ENCODE results near the gene ADAMTS12. TPM values are rescaled to one million over a fixed set of nuclear protein-coding genes. Genes with fewer than 3 reads are reported as not detected.

The ADAMTS12 gene
- total RNA-seq, 1 donor from 2014 or later, result 1.2 TPM

DNA sequence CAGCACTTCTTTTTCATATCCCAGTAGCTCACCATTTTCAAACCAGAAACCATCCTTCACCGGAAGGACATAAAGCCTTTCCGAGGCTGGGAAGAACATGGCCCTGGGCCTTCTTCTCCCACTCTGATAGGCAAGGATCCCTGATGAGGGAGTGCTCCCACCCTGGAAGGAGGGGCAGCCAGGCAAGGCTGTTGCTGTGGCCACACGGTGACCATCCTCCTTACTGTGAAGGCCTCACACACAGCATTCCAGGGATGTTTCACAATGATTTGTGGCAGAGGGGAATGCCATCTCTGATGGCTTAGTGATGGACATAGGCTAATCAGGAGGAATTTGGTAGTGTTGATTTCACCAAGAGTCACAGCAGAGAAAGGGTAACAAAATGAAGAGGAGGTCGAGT is 130.7 kb downstream of the ADAMTS12 start:
- DNase-seq (ENCODE audit: low read depth in 2 of 2), result no peak

DNA sequence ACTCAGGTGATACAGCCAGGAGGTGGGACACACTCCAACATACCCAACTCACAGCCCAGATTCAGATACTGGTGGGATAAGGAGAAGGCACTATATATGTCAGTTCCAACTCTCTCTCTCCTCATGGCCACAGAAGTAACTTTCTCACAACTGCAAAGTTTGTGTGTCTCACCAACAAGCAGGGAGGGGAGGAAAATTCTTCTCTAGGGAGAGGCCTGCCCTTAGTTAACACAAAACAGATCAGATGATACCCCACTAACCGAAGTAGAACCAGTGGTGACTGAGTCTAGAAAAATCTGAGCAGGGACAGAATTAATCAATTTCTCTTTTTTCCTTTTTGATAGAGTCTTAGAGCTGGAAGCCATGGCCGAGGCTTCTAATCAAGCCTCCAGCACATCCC is 133.1 kb downstream of the ADAMTS12 start:
- no peak for DNase-seq (ENCODE audit: low read depth in 2 of 2)

DNA sequence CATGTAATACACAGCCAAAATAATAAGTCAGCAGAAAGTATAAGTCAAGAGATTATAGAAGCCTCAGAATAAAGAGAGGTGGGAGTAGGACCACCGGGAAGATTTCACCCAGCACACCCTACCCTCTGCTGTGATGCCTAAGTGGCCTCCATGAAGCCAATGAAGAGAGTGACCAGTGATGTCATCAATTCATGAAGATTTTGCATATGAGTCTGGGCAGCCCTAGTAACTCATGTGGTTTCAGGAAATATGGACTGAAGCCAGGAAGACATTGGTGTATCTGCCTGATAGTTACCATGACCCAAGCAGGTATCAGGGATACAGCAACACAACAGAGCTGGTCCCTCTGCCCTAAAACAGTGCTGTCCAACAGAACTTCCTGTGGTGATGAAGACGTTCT is 135.3 kb downstream of the ADAMTS12 start:
- DNase-seq (ENCODE audit: low read depth in 2 of 2), result no peak

DNA sequence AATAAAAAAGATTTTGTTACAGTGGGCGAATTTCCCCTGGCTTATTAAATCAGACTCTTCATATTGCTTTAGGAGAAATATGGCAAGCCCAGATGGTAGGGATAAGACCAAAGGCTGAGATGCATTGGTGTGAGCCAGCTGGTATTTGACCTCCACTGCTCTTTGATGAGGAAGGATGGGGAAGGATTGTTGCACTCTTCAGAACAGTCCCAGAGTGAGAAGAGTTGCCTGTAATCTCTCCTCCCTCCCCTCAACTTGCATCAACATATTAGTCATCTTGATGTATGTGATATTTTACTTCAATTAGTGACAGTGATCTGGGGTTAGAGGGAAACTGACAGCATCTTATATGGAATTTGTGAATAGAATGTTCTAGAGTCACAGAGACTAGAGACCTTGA is 136.6 kb downstream of the ADAMTS12 start:
- DNase-seq (ENCODE audit: low read depth in 2 of 2), result no peak

DNA sequence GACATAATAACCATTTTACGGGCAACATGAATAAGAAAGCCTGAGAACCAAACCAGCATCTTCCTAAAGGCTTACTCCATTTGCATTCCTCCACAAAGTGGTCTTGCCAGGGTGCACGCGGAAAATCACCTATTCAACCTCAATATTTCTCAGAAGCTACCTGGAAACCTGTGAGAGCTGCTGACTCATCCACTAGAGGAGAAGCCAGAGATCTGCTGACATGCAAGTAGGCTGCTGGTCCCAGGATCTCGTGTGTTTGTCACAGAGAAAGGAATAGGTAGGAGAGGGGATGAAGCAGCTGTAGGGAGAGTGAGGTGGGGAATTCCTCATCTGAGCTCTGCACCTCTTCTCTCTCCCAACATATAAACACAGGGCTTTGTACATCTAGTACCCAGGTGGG is 138.1 kb downstream of the ADAMTS12 start:
- no peak for DNase-seq (ENCODE audit: low read depth in 2 of 2)

DNA sequence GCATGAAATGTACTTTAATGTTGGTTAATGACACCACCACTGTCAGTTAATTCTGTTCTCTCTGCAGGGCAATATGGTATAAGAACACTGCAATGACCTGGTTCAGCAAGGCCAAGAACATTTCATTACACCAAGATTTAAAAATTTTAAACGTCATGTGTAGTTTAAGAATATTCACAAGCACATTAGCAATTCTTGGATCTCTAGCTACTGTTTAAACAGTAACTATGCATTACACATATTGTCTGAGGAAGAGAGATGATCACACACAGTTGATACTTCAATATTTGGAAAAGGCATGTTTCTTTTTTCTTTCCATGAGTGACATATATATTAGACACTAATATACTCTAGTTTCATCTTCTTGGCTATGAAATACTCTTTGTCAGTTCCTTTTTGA is 143.0 kb downstream of the ADAMTS12 start:
- DNase-seq (ENCODE audit: low read depth in 2 of 2), result no peak

DNA sequence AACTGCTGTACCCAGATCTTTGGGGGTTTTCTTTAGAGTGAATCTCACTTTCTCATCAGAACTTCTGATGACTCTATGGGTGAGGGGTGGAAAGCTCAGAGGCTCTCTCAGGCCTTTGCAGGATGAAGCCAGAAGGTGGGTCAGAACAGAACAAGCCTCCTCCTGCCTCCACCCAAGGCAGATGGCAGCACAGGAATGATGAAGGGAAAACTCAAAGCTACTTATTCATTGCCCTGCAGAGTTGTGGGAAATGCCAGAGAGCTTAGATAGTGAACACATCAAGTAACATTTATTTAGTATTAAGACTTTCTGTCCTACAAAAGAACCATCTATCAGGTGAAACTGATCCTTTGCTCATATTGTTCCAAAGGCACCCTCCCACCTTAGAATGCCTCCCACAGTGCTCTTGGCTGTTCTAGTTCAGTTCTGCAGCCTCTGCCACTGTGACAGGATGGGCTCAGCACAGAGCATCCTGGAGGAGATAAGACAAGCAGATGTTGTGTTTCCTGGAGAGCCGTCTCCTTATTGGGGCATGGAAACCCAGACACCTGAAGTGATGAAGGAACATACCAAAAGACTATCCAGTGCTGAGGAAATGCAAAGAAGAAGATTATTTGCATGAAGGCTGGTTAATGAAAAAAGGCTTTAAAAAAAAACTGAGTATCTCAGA is 146.6 kb downstream of the ADAMTS12 start:
- no peak for DNase-seq (ENCODE audit: low read depth in 2 of 2)

DNA sequence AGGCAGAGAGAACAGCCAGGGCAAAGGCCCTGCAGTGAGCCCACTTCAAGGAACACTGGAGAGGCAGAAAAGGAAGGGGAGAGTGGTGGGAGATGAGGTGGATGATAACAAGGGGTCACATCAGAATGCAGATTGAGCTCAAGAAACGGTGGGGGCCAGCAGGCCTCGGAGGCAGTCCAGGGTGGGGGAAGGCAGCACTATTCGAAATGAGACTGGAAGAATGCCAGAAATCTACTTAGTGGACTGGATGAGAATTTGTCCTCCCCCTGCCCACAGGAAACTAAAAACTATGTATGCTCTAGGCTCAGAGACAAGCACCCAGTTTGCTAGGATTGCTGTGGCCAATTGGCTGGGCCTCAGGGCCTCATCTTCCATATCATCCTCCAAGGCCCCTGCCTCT is 148.7 kb downstream of the ADAMTS12 start:
- no peak for DNase-seq (ENCODE audit: low read depth in 2 of 2)

DNA sequence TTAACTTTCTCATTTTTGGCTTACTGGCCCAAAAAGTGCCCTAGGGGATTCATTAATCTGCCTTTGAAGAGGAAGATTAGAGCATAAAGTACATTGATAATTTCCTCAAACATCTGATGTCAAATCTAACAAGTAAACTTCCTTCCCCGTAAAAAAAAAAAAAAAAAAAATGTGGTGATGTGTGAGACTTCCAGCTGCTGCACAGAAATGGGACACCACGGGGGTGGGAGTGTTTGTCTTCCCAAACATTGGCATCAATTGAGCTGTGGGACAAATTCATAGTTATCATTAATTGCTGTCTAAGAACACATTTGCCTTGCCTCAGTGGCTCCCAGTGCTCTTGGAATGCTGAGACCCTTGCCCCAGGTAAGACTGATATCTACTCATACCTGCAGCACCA is 149.6 kb downstream of the ADAMTS12 start:
- no peak for DNase-seq (ENCODE audit: low read depth in 2 of 2)

DNA sequence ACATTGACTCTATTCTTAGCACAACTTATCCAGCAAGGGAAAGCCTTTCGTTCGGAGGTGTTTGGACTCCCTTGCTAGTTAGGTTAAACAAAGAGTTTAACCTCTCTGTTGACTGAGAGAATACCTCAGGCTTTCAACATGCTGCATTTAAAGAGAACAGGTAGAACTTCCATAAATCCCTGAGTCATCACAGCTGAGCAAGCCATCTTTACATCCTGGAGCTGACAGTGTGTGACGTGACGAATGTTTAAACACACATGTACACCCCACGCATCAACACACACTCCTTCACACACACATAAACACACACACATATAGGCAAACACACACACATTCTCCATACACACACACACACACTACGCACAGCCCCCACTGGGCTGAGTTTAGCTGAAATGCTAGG is 152.8 kb downstream of the ADAMTS12 start:
- DNase-seq (ENCODE audit: low read depth in 2 of 2), result no peak

DNA sequence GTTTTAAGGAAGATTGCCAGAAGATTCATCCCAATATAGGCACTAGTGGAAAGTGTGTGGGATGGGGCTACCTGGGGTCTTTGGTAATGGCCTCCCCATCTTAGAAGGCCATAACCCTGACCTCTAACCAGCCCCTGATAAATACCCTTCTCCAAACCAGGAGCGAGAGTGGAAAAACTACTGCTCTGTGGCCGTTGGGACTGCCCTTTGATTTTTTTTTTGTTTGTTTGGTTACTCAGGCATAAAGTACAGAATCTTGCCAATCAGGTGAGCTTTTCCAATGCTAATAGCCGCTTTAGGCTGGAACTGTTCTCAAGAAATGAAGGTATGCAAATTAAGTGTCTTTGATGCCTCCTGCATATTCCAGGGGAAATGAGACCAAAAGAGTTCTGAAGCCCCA is 153.7 kb downstream of the ADAMTS12 start:
- no peak for DNase-seq (ENCODE audit: low read depth in 2 of 2)

DNA sequence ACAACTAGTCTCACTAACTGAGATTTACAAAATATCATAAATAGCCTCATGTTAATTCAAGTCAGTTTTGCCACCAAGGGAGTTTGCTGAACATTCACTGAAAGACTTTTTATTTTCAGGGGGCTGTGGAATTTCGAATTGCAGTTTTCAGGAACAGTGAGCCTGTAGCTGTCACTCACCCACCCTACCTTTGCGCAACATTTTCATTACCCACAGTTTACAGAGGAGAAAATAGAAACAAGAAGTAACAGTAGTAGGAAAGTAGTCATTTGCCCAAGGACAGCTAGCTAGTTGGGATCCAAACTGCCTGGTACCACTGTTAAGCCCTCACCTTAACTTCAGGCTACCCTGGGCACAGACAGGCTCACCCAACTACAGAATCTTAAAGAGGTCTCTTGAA is 154.1 kb downstream of the ADAMTS12 start:
- DNase-seq (ENCODE audit: low read depth in 2 of 2), result no peak

DNA sequence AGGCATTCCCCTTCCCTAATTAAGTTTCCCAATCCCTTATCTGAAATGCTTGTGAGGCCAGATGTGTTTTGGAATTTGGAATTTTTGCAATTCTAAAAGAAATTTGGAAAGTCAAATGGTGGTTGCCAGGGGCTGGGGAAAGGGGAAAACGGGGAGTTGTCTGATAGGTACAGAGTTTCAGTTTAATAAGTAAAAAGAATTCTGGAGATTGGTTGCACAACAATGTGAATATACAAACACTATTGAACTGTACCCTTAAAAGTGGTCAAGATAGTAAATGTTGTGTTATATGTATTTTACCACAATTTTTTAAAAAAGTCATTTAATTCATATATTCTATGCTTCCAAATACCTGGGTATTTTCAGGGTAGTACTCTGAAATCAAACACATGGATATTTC is 154.5 kb downstream of the ADAMTS12 start:
- no peak for DNase-seq (ENCODE audit: low read depth in 2 of 2)

DNA sequence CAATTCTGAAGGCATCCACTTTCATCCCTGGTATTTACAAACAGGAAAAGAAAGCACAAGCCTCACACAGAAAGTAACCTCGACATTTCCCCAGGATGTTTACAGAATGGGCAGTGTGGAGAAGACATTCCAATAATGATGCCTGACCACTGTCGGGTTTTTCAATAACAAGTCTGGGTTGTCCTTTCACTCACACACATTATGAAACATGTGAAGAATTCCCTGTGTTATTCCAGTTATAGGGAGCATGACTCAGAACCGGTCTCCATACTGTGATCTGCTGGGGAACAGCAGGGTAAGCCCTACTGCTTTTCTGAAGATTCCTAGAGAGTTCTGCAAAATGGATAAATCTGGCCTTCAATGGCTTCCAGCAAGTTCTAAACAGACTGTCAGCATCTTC is 155.3 kb downstream of the ADAMTS12 start:
- peak in 1 of 2 donors; percentile 32 for DNase-seq (ENCODE audit: low read depth in 2 of 2)

DNA sequence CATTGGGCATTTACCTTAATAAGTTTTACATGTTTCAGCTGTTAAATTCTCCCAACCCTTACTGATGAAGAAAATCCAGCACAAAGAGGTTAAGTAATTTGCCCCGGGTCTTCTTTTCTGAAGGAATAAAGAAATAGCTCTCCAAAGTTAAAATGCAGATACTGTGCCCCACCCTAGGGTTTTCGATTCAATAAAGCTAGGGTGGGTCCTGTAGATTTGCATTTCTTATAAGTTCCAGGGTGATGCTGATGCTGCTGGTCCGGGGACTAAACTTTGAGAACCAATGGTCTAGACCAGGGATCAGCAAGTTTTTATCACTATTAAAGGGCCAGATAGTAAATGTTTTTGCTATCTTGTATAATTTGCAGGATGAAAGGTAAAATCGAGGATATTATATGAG is 156.7 kb downstream of the ADAMTS12 start:
- no peak for DNase-seq (ENCODE audit: low read depth in 2 of 2)

DNA sequence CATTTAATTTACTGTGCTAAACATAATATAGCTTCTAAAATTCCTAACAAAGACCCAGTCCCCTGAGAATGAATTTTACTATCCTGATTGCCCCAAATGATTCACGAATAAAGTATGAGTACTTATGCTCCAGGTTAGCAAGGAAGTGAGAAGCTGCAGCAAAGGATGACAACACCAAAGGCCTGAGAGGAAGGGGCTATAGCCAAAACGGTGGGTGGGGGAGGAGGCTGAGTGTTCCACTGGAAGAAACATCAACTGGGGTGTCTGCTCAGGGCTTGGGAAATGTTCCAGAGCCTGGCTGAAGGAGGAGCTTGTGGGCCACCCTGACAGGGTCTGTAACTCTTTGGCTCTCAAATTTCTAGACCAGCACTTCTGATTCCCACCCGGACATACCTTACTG is 157.3 kb downstream of the ADAMTS12 start:
- DNase-seq (ENCODE audit: low read depth in 2 of 2), result no peak

DNA sequence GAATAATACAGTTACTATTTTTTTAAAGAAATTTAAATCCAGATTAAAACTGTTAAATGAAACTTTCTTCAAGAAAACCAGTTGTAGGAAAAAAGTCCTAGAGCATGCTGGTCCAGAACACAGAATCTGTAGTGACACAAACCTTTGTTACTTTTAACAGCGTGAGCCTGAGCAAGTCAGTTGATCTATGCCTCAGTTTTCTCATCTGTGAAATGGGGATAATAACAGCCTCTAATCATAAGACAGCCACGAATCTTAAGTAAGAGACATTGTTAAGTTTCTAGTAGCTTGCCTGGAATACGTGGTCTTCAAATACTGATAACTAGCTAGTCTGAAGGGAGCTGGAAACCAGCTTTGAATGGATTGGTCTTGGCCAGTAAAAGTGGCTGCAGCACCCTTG is 158.6 kb downstream of the ADAMTS12 start:
- no peak for DNase-seq (ENCODE audit: low read depth in 2 of 2)

DNA sequence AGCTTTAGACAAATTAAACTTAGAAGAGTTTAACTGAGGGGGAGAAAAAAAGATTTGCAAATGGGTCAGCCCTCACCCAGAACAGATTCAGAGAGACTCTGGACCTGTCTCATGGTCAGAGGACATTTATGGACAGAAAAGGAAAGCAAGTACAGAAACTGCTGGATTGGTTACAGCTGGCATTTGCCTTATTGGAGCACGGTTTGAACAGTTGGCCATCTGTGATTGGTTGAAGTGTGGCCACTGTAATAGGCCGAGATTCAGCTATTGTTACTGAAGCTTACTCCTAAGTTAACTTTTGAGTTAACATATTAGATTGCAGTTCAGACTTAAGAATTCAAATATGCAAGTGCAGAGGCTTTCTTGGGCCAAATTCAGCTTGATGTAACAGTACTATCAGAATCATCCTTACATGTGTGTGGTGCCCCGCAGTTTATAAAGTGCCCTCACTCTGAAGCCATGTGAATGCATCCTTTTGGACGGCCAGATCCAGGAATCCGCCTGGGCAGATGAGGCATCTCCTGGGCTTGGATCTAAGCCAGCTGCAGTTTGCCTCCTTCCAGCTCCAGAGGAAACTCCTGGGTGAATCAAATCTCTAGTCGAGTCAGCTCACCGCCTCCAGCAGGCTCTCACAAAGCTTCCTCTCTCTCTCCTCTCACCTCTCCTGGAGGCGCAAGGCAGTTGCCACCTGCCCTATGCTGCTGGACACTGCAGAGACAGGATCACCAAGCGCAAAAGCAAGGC is 165.2 kb downstream of the ADAMTS12 start:
- no peak for DNase-seq (ENCODE audit: low read depth in 2 of 2)

DNA sequence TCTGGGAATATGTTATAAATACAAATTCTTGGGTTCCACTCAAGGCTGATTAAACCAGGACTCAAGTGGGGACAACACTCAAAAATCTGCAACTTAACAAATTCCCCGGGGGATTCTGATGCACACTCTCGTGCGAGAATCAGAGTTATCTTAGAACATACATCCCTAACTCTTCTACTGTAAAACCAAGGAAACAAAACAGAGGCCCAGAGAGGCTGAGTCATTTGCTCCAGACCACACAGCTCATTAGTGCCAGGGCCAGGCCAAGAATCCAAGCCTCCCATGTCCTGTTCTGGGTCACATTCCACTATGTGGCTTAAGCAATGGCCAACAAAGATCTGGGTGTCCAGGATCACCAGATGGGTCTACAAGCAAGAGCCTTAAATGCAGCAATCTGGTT is 166.0 kb downstream of the ADAMTS12 start:
- DNase-seq (ENCODE audit: low read depth in 2 of 2), result no peak

DNA sequence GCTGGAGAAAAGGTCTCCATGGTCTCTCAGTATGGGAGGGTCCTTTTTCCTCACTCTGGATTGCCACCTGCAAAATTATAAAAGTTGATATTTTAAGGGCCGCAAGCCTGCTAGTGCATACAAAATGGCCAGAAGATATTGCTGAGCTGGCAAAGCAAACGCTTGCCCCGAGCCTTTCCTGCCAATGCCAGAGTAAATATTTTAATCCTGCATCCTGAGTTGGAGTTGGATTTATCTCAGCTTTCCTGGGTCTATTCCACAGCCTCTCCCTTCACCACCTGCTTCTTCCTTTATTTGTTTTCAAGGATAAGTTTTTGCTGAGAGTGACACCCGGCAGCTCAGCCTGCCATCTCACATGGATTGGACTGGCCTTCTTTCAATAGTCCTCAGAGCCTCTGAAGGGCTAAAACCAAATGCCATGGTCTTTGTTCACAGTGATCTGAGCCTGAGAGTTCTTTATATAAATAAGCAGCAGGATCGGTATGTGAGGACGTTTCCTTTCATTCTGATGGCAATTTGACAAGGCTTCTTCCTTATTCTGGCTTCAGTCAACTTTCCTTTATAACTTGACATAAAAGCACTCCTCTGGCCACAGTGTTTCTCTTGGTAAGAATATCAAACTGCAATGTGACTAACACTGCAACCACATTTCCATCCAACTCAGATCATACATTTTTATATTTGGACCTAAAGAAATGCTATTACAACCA is 170.1 kb downstream of the ADAMTS12 start:
- no peak for DNase-seq (ENCODE audit: low read depth in 2 of 2)

DNA sequence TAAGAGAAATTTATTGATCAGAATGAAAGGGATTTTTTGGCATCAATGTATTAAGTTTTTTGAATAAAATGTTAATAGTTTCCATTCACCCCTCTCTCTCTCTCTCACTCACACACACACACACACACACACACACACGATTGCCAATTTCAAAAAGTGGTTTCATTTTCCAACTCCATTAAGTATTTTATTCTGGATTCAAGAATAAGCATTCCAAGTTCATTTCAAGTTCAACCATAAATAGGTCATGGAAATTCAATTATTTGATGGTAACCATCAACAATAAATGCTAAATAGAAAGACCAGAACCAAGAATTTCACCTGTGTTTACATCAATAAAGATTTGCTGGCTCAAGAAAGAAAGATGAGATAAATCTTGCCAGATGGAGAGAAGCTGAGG is 171.6 kb downstream of the ADAMTS12 start:
- no peak for DNase-seq (ENCODE audit: low read depth in 2 of 2)

DNA sequence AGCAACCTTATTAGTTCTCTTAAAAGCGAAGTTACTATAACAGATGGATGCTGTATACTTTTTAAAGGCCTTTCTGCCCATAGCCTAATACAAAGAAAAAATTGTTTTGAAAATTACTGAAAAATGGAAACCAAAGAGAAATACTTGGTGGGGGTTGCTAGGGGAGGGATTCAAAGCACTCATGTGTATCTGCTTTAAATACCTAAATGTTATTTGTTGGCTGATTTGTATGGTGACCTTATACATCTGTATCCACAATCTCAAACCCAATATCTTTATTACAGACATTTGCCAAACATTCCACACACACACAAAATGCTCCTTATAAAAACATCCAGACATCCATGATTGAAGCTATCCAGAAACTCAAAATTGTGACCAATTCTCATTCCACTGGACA is 172.0 kb downstream of the ADAMTS12 start:
- DNase-seq (ENCODE audit: low read depth in 2 of 2), result no peak

DNA sequence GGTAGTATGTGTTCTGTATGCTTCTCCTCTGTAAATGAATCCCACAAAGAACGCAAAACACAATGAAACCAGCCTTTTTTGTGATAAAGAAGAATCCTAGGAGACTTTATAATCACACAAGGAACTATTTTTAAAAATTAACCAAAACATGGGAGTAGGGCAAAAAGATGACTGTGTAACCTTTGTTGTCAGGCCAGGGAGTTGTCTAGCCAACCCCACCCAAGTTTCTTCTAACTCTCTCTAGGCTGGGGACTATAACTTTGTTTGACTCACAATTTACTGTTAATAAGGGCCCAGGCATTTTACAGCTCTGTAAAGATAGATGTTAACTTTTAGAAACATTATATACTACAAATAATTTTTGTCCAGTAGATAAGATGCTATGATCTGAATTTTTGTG is 176.1 kb downstream of the ADAMTS12 start:
- DNase-seq (ENCODE audit: low read depth in 2 of 2), result no peak
